Skeletal muscle tissue (tissue), 4 donors: ENCODE measurements around the gene YTHDC1. TPM values are rescaled to one million over a fixed set of nuclear protein-coding genes. Genes with fewer than 3 reads are reported as not detected.

ENCODE experiments used
- H3K27ac ChIP-seq: one replicate; pipeline ENCODE4 v1.7.0; 2013; ENCODE audit warnings: mild to moderate bottlenecking, low read depth, low read length, inconsistent platforms
- H3K27me3 ChIP-seq, 3 donors: one replicate each; pipeline ENCODE4 v1.7.0; 2013; ENCODE audit warnings: low read length in 3 of 3; ENCODE audit not compliant: control insufficient read depth in 3 of 3, insufficient read depth in 3 of 3
- H3K36me3 ChIP-seq, 3 donors: one replicate each; pipeline ENCODE4 v1.7.0; 2013; ENCODE audit warnings: low read length in 3 of 3; ENCODE audit not compliant: control insufficient read depth in 3 of 3, insufficient read depth in 3 of 3
- H3K4me1 ChIP-seq, 3 donors: one replicate each; pipeline ENCODE4 v1.7.0; 2013; ENCODE audit warnings: low read length in 3 of 3, mild to moderate bottlenecking in 3 of 3; ENCODE audit not compliant: control insufficient read depth in 3 of 3, insufficient read depth in 3 of 3
- H3K4me3 ChIP-seq, 3 donors: one replicate each; pipeline ENCODE4 v1.7.0; 2013; ENCODE audit warnings: low read length in 3 of 3
- H3K9ac ChIP-seq, 3 donors: one replicate each; pipeline ENCODE4 v1.7.0; 2013; ENCODE audit warnings: low read length in 3 of 3, mild to moderate bottlenecking in 3 of 3, moderate library complexity in 2 of 3, low read depth in 1 of 3
- H3K9me3 ChIP-seq, 3 donors: one replicate each; pipeline ENCODE4 v1.7.0; 2013; ENCODE audit warnings: low read length in 3 of 3; ENCODE audit not compliant: control insufficient read depth in 3 of 3
- total RNA-seq: library from RNA; depleted of rRNA; stranded (reverse); fragments of >200 nt; gene quantifications from one replicate; pipeline ENCODE4 v1.2.3, GENCODE V29; 2014
- donor health status: Osteomylitis.

Gene YTHDC1
- total RNA-seq, 1 donor from 2014 or later: 43.8 TPM

GRCh38 chr4:68342134-68342533, 7.8 kb downstream of the YTHDC1 start:
- Histone ChIP-seq H3K36me3 (peaks cover under 1 to 5% (median 1%) of the 10 kb centered on the region in 3 donors), H3K4me3 (peak overlapping the region in 1 of 3 donors; percentile 23), H3K27me3 (no peaks in the 10 kb centered on the region), H3K4me1 (peaks cover 30 to 33% (median 32%) of the 10 kb centered on the region in 3 donors), H3K9ac (no peak overlapping the region), H3K27ac (no peak overlapping the region), H3K9me3 (no peaks in the 10 kb centered on the region)

GRCh38 chr4:68338625-68339024, 11.3 kb downstream of the YTHDC1 start:
- H3K9me3 ChIP-seq: no peaks in the 10 kb centered on the region
- H3K36me3 ChIP-seq: peaks cover 7 to 19% (median 18%) of the 10 kb centered on the region in 3 donors
- no peaks in the 10 kb centered on the region for H3K27me3 ChIP-seq
- peaks cover 19 to 25% (median 23%) of the 10 kb centered on the region in 3 donors for H3K4me1 ChIP-seq
- no peak overlapping the region for H3K27ac ChIP-seq
- H3K9ac ChIP-seq: no peak overlapping the region
- no peak overlapping the region for H3K4me3 ChIP-seq

- Histone ChIP-seq H3K9me3 (no peaks in the 10 kb centered on the region), H3K4me1 (peaks cover 19 to 23% (median 23%) of the 10 kb centered on the region in 3 donors), H3K27ac (no peak overlapping the region), H3K9ac (no peak overlapping the region), H3K27me3 (no peaks in the 10 kb centered on the region), H3K36me3 (peaks cover 7 to 26% (median 24%) of the 10 kb centered on the region in 3 donors), H3K4me3 (no peak overlapping the region)
Measured at GRCh38 chr4:68337522-68337921, 12.4 kb downstream of the YTHDC1 start.

- peaks cover 15 to 23% (median 19%) of the 10 kb centered on the region in 3 donors for H3K4me1 ChIP-seq
- no peaks in the 10 kb centered on the region for H3K27me3 ChIP-seq
- H3K27ac ChIP-seq: no peak overlapping the region
- no peaks in the 10 kb centered on the region for H3K9me3 ChIP-seq
- peaks cover 7 to 29% (median 29%) of the 10 kb centered on the region in 3 donors for H3K36me3 ChIP-seq
- no peak overlapping the region for H3K4me3 ChIP-seq
- H3K9ac ChIP-seq: no peak overlapping the region
Measured at GRCh38 chr4:68337004-68337403, 12.9 kb downstream of the YTHDC1 start.

GRCh38 chr4:68336530-68336929, 13.4 kb downstream of the YTHDC1 start:
- no peak overlapping the region for H3K27ac ChIP-seq
- no peak overlapping the region for H3K9ac ChIP-seq
- peaks cover 11 to 23% (median 18%) of the 10 kb centered on the region in 3 donors for H3K4me1 ChIP-seq
- no peaks in the 10 kb centered on the region for H3K27me3 ChIP-seq
- no peak overlapping the region for H3K4me3 ChIP-seq
- peaks cover 7 to 34% (median 33%) of the 10 kb centered on the region in 3 donors for H3K36me3 ChIP-seq
- H3K9me3 ChIP-seq: no peaks in the 10 kb centered on the region

GRCh38 chr4:68326141-68326540, 23.7 kb downstream of the YTHDC1 start:
- Histone ChIP-seq H3K9ac (no peak overlapping the region), H3K27ac (no peak overlapping the region), H3K9me3 (no peaks in the 10 kb centered on the region), H3K4me3 (no peak overlapping the region), H3K4me1 (no peaks in the 10 kb centered on the region), H3K36me3 (peaks cover 30 to 48% (median 47%) of the 10 kb centered on the region in 3 donors), H3K27me3 (no peaks in the 10 kb centered on the region)

GRCh38 chr4:68324519-68325262, 25.2 kb downstream of the YTHDC1 start:
- Histone ChIP-seq H3K36me3 (peaks cover 23 to 39% (median 37%) of the 10 kb centered on the region in 3 donors), H3K9me3 (no peaks in the 10 kb centered on the region), H3K4me3 (no peak overlapping the region), H3K27me3 (no peaks in the 10 kb centered on the region), H3K4me1 (no peaks in the 10 kb centered on the region), H3K9ac (no peak overlapping the region), H3K27ac (no peak overlapping the region)

- Histone ChIP-seq H3K36me3 (peaks cover 27 to 61% (median 55%) of the 10 kb centered on the region in 3 donors), H3K27ac (no peak overlapping the region), H3K9ac (no peak overlapping the region), H3K4me1 (no peaks in the 10 kb centered on the region), H3K4me3 (no peak overlapping the region), H3K27me3 (no peaks in the 10 kb centered on the region), H3K9me3 (no peaks in the 10 kb centered on the region)
Measured at GRCh38 chr4:68319040-68319439, 30.9 kb downstream of the YTHDC1 start.

- Histone ChIP-seq H3K36me3 (peaks cover 18 to 62% (median 51%) of the 10 kb centered on the region in 3 donors), H3K9ac (no peak overlapping the region), H3K4me3 (no peak overlapping the region), H3K27ac (no peak overlapping the region), H3K4me1 (no peaks in the 10 kb centered on the region), H3K9me3 (no peaks in the 10 kb centered on the region), H3K27me3 (no peaks in the 10 kb centered on the region)
Measured at GRCh38 chr4:68316193-68316969, 33.5 kb downstream of the YTHDC1 start.
